ENCODE results near the gene TOMM20L.

DNA sequence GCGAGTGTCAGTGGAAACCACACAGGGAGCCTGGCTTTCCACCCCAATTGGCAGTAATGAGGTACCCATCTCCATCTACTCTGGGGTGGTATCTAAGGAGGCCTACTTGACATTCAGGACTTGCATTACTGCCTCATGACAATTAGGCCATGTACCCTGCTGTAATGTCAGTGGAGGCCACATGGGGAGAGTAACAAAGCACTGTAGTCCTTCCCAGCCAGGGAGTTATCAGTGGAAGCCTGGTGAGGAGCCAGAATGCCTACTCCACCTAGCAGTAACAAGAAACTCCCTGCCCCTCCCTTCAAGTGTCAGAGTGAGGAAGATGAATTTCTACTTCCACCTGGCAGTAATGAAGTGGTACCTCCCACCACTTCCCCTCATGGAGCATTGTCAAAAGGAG is 19.1 kb downstream of the TOMM20L start:
- TF ChIP-seq CTCF (IDR thresholded peaks at IDR 0.05) (no peak), POLR2A (IDR thresholded peaks at IDR 0.05) (no peak), EP300 (IDR thresholded peaks at IDR 0.05) (no peak)
